Right lung (tissue), 5 donors: ENCODE measurements around the gene CARHSP1. TPM values are rescaled to one million over a fixed set of nuclear protein-coding genes. Genes with fewer than 3 reads are reported as not detected.

ENCODE experiments used
- polyA plus RNA-seq, 5 donors: library from polyadenylated mRNA; unstranded; fragments of 120-200 nt; gene quantifications; one replicate each; pipeline versions ENCODE4 v1.2.1 to v1.2.3, GENCODE V29; 2013; ENCODE audit warnings: inconsistent platforms in 1 of 5, low replicate concordance in 1 of 5; ENCODE audit not compliant: insufficient read length in 5 of 5, insufficient read depth in 1 of 5

CARHSP1 gene
- polyA plus RNA-seq, 5 donors: 88.1 to 111 (median 90.1) TPM

Other genes starting within 250 kb of the CARHSP1 start
- 10 to 100 TPM; 24.4 to 33.6 (median 26.8) TPM for gene METTL22, start 247.3 kb downstream of the CARHSP1 start, polyA plus RNA-seq
- 10 to 100 TPM; 35.0 to 41.4 (median 35.4) TPM for gene ABAT, start 194.4 kb downstream of the CARHSP1 start, polyA plus RNA-seq
- 10 to 100 TPM; 11.6 to 14.0 (median 12.7) TPM for gene TMEM186, start 71.4 kb downstream of the CARHSP1 start, polyA plus RNA-seq
- 10 to 100 TPM; 19.9 to 24.6 (median 22.6) TPM for gene PMM2, start 71.2 kb downstream of the CARHSP1 start, polyA plus RNA-seq
- gene LITAFD, start 13.3 kb upstream of the CARHSP1 start, polyA plus RNA-seq: under 1 TPM in 2 of 5 donors, not detected in 3; 0.14 to 0.15 TPM
- 100 to 1,000 TPM in 4 of 5 donors, 10 to 100 TPM in 1; 97.9 to 145 (median 121) TPM for gene USP7, start 94.9 kb upstream of the CARHSP1 start, polyA plus RNA-seq
- gene HAPSTR1, start 222.6 kb upstream of the CARHSP1 start, polyA plus RNA-seq: 10 to 100 TPM; 33.7 to 48.0 (median 41.2) TPM